Transverse colon (tissue), 4 donors: ENCODE results near the gene HNRNPM.

Source experiments
- CTCF ChIP-seq, 5 experiments: fragments of 200-600 bp in 3 of 5; fragments of 450-650 bp in 2 of 5; sonication (generic) in 3 of 5; IDR thresholded peaks; 1 replicate in 2 of 5; 2 replicates in 3 of 5; pipeline ENCODE4 v1.5.1; 2016 to 2017; ENCODE audit warnings: antibody characterized with exemption in 5 of 5, inconsistent platforms in 3 of 5, mild to moderate bottlenecking in 2 of 5, moderate library complexity in 1 of 5
- POLR2AphosphoS5 ChIP-seq, 3 donors: sonication (generic); formaldehyde crosslinking; IDR thresholded peaks; one replicate each; pipeline ENCODE4 v1.6.1; 2016; ENCODE audit warnings: antibody characterized with exemption in 3 of 3

GRCh38 chr19:8490873-8491272, 46.1 kb downstream of the HNRNPM start:
- no peak for TF ChIP-seq CTCF (IDR thresholded peaks at IDR 0.05)
- no peak for TF ChIP-seq POLR2AphosphoS5 (IDR thresholded peaks at IDR 0.05)
